ENCODE data around the gene ACO1.
A peak's percentile ranks its signal among the peaks of the same experiment; 100 is the strongest.

GRCh38 chr9:32378993-32379729 is 5.3 kb upstream of the ACO1 start:
- TF ChIP-seq CTCF (IDR thresholded peaks at IDR 0.05) (peak in 1 of 3 donors; percentile 63), POLR2A (IDR thresholded peaks at IDR 0.05) (no peak)
